Mesenchymal stem cell (in vitro differentiated cells and primary cell): ENCODE data around the gene RTL10.

ENCODE experiments used
- DNase-seq: peaks from one replicate; pipeline ENCODE4 v3.0.0-alpha.2; 2013
- H2AFZ ChIP-seq: one replicate; pipeline ENCODE4 v1.6.1; 2013; ENCODE audit warnings: low read depth, mild to moderate bottlenecking, control low read depth, inconsistent platforms, low read length, moderate library complexity
- H2AK5ac ChIP-seq: 2 replicates; pipeline ENCODE4 v1.6.1; 2013; ENCODE audit warnings: low read length, moderate library complexity, mild to moderate bottlenecking, inconsistent platforms; ENCODE audit not compliant: severe bottlenecking
- H2BK120ac ChIP-seq: one replicate; pipeline ENCODE4 v1.6.1; 2013; ENCODE audit warnings: low read depth, mild to moderate bottlenecking, inconsistent platforms, low read length, moderate library complexity
- H2BK12ac ChIP-seq, 2 experiments: one replicate each; pipeline ENCODE4 v1.6.1; 2013; ENCODE audit warnings: inconsistent platforms in 2 of 2, low read length in 2 of 2, mild to moderate bottlenecking in 2 of 2, moderate library complexity in 2 of 2, control low read depth in 1 of 2
- H2BK15ac ChIP-seq: one replicate; pipeline ENCODE4 v1.6.1; 2013; ENCODE audit warnings: mild to moderate bottlenecking, low read depth, inconsistent platforms; ENCODE audit not compliant: poor library complexity, severe bottlenecking
- H2BK5ac ChIP-seq: 2 replicates; pipeline ENCODE4 v1.6.1; 2013; ENCODE audit warnings: low read depth, mild to moderate bottlenecking, low read length, control low read depth, inconsistent platforms; ENCODE audit not compliant: poor library complexity, severe bottlenecking
- H3K14ac ChIP-seq, 2 experiments: one replicate each; pipeline ENCODE4 v1.6.1; 2013; ENCODE audit warnings: inconsistent platforms in 2 of 2, low read length in 2 of 2, control low read depth in 1 of 2, mild to moderate bottlenecking in 1 of 2, moderate library complexity in 1 of 2
- H3K18ac ChIP-seq, 2 experiments: one replicate each; pipeline ENCODE4 v1.6.1; 2013; ENCODE audit warnings: inconsistent platforms in 2 of 2, low read length in 2 of 2, control low read depth in 1 of 2, low read depth in 1 of 2, mild to moderate bottlenecking in 1 of 2
- H3K23ac ChIP-seq, 2 experiments: one replicate each; pipeline ENCODE4 v1.6.1; 2013; ENCODE audit warnings: inconsistent platforms in 2 of 2, low read length in 2 of 2, mild to moderate bottlenecking in 2 of 2, moderate library complexity in 2 of 2, control low read depth in 1 of 2
- H3K27ac ChIP-seq: 2 replicates; pipeline ENCODE4 v1.5.1; 2013; ENCODE audit warnings: mild to moderate bottlenecking, moderate library complexity, low read length, control low read depth, inconsistent platforms; ENCODE audit not compliant: poor library complexity, severe bottlenecking
- H3K27me3 ChIP-seq, 2 experiments: 2 replicates each; pipeline versions ENCODE4 v1.6.1 to v1.7.0; 2013; ENCODE audit warnings: low read length in 2 of 2, mild to moderate bottlenecking in 2 of 2, moderate library complexity in 2 of 2, control low read depth in 1 of 2, inconsistent platforms in 1 of 2; ENCODE audit not compliant: control insufficient read depth in 1 of 2, insufficient read depth in 1 of 2
- H3K36me3 ChIP-seq, 2 experiments: 2 replicates each; pipeline versions ENCODE4 v1.6.1 to v1.7.0; 2013; ENCODE audit warnings: low read length in 2 of 2, control low read depth in 1 of 2, inconsistent platforms in 1 of 2, low read depth in 1 of 2, mild to moderate bottlenecking in 1 of 2; ENCODE audit not compliant: insufficient read depth in 2 of 2, control insufficient read depth in 1 of 2
- H3K4ac ChIP-seq, 2 experiments: one replicate each; pipeline ENCODE4 v1.6.1; 2013; ENCODE audit warnings: inconsistent platforms in 2 of 2, low read length in 2 of 2, mild to moderate bottlenecking in 2 of 2, moderate library complexity in 2 of 2, control low read depth in 1 of 2, low read depth in 1 of 2
- H3K4me1 ChIP-seq: 2 replicates; pipeline ENCODE4 v1.6.1; 2013; ENCODE audit warnings: low read depth, low read length, control low read depth; ENCODE audit not compliant: control insufficient read depth, insufficient read depth
- H3K4me2 ChIP-seq: 2 replicates; pipeline ENCODE4 v1.6.1; 2013; ENCODE audit warnings: low read length, mild to moderate bottlenecking, inconsistent platforms; ENCODE audit not compliant: poor library complexity, severe bottlenecking
- H3K4me3 ChIP-seq, 2 experiments: 2 replicates each; pipeline versions ENCODE4 v1.5.1 to v1.7.0; 2013; ENCODE audit warnings: low read length in 2 of 2, mild to moderate bottlenecking in 2 of 2, control low read depth in 1 of 2, low read depth in 1 of 2; ENCODE audit not compliant: insufficient read depth in 1 of 2
- H3K79me1 ChIP-seq: replicated peaks from 2 replicates; pipeline ENCODE4 v1.6.1; 2013; ENCODE audit warnings: mild to moderate bottlenecking, control low read depth, low read length, inconsistent platforms; ENCODE audit not compliant: poor library complexity, severe bottlenecking
- H3K9ac ChIP-seq: 2 replicates; pipeline ENCODE4 v1.7.0; 2013; ENCODE audit warnings: mild to moderate bottlenecking, low read length, moderate library complexity
- H3K9me3 ChIP-seq: 2 replicates; pipeline ENCODE4 v1.7.0; 2013; ENCODE audit warnings: mild to moderate bottlenecking, low read length; ENCODE audit not compliant: control insufficient read depth
- H4K8ac ChIP-seq: one replicate; pipeline ENCODE4 v1.6.1; 2013; ENCODE audit warnings: inconsistent platforms, mild to moderate bottlenecking, low read length, moderate library complexity
- H4K91ac ChIP-seq: one replicate; pipeline ENCODE4 v1.6.1; 2013; ENCODE audit warnings: mild to moderate bottlenecking, low read length, inconsistent platforms
- WGBS: methylation state at CpG from one replicate; pipeline ENCODE4 v1.1.7; 2013; ENCODE audit warnings: mixed read lengths; 5-methylcytosine and 5-hydroxymethylcytosine counted together

The RTL10 gene

DNA sequence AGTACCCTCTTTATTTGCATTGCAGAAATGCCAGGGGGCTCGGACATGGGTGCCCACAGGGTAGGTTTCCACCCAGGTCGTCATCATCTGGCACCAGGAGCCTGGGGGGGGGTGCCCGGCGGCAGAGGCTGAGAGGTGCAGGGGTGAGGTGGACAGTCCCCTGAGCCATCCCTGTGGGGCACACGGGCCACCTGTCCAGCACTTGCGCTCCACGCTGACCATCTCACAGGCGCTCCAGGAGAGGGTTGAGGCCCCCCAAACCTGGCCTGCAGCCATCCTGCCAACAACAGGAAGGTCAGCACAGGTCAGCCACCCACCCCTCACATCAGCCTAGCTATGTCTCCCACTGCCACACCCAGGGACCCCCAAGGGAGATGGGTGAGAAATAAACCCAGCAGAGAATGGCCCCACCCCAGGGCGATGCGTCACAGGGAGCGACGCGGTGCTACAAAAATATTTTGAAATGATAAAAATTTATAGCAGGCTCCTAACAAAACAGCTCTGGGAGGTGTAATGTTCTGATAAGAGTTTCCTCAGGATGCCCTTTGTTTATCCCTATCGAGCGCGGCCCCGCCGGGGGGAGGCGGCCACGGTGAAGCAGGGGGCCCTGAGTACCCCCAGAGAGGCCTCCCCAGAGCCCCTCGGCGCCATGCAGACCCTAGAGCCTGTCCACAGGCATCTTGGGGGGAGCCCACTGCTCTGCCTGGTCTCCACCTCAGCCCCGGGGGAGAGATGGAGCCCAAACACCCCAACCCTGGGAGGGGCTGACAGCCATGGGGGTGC is 21.0 kb upstream of the RTL10 start:
- 83% methylated on average over 22 of the region's 23 CpGs for WGBS
- H3K4ac ChIP-seq: no peak overlapping the region
- no peak overlapping the region for H2BK15ac ChIP-seq
- H3K27me3 ChIP-seq: no peaks in the 10 kb centered on the region
- no peak overlapping the region for H3K27ac ChIP-seq
- H4K8ac ChIP-seq: no peak overlapping the region
- H3K4me3 ChIP-seq: no peak overlapping the region
- no peak for DNase-seq
- no peak overlapping the region for H3K14ac ChIP-seq
- no peak overlapping the region for H2AFZ ChIP-seq
- H3K23ac ChIP-seq: no peak overlapping the region
- H2AK5ac ChIP-seq: peak overlapping the region; percentile 28
- no peaks in the 10 kb centered on the region for H3K9me3 ChIP-seq
- H3K79me1 ChIP-seq: peaks cover 7% of the 10 kb centered on the region
- H3K4me1 ChIP-seq: peaks cover 66% of the 10 kb centered on the region
- H2BK120ac ChIP-seq: no peak overlapping the region
- H4K91ac ChIP-seq: no peak overlapping the region
- no peak overlapping the region for H2BK12ac ChIP-seq
- no peak overlapping the region for H3K9ac ChIP-seq
- H3K18ac ChIP-seq: no peak overlapping the region
- H2BK5ac ChIP-seq: no peak overlapping the region
- H3K36me3 ChIP-seq: peaks cover 0 to 40% of the 10 kb centered on the region in 2 experiments
- no peak overlapping the region for H3K4me2 ChIP-seq

DNA sequence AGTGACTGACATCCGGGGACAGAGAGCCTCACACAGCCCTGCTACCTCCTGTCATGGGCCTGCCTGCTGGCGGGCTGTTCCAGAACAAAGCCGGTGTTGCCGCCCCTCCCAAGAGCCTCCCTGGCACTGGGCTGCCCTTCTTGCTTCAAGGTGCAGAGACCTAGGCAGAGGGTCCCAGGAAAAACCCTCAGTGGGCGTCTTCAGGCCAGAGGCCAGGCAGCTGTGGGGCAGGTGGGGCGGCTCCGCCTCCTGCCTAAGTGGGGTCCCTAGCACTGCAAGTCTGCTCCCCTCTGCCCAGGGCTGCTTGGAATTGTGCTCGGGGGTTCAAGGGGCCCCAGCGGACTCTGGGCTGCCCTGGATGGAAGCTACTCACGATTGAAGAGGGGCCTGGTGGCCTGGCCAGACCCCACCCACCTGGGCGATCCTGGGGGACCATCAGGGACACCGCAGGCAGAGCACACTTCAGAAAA is 20.4 kb upstream of the RTL10 start:
- no peak overlapping the region for H4K8ac ChIP-seq
- no peak overlapping the region for H4K91ac ChIP-seq
- no peak overlapping the region for H3K18ac ChIP-seq
- WGBS: 86% methylated on average over 12 of the region's 12 CpGs
- no peak overlapping the region for H2AK5ac ChIP-seq
- peak overlapping the region in 1 of 2 experiments; percentile 6 for H3K14ac ChIP-seq
- no peak overlapping the region for H2BK12ac ChIP-seq
- H3K4ac ChIP-seq: no peak overlapping the region
- H3K23ac ChIP-seq: no peak overlapping the region
- no peak for DNase-seq
- no peak overlapping the region for H3K9ac ChIP-seq
- H3K79me1 ChIP-seq: peaks cover 7% of the 10 kb centered on the region
- no peaks in the 10 kb centered on the region for H3K27me3 ChIP-seq
- no peak overlapping the region for H3K4me2 ChIP-seq
- peaks cover 60% of the 10 kb centered on the region for H3K4me1 ChIP-seq
- H2AFZ ChIP-seq: no peak overlapping the region
- no peak overlapping the region for H3K4me3 ChIP-seq
- no peak overlapping the region for H2BK15ac ChIP-seq
- H3K9me3 ChIP-seq: no peaks in the 10 kb centered on the region
- peaks cover 0 to 45% of the 10 kb centered on the region in 2 experiments for H3K36me3 ChIP-seq
- H3K27ac ChIP-seq: no peak overlapping the region
- no peak overlapping the region for H2BK5ac ChIP-seq
- H2BK120ac ChIP-seq: no peak overlapping the region

DNA sequence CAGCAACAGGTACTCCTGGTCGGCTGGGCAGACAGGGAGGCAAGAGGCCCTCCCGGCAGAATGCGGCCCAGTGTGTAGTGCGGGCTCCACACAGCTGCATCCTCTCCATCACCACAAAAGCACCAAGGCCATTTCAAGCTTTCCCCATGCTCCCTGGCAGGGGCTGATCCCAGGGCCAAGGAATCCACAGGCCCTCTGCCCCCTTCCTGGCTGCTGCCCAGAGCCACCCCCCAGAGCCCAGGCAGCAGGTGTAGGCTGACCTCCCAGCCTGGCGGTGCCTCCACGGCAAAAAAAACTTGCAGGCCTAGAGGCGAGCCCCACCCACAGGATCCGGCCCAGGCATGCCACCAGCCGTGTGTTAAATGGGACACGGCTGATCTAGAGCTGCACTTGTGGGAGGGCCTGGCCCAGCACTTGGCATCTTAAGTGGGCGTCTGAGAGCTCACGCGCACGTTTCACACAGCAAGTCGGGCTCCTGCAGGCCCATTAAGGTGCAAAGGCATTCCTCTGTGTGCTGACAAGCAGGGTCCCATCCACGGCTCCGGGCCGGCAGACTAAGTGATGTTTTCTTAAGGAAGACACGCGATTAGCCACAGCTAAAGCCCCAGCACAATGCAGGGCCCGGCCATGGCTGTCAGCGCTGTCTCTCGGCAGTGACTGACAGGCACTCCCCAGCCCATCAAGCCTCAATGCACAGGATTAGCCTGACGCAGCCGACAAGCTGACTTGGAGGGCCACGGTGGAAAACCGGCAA is 19.8 kb upstream of the RTL10 start:
- Histone ChIP-seq H2AFZ (no peak overlapping the region), H3K4me2 (no peak overlapping the region), H2AK5ac (no peak overlapping the region), H3K36me3 (peaks cover 0 to 45% of the 10 kb centered on the region in 2 experiments), H2BK15ac (peak overlapping the region; percentile 3), H4K91ac (peak overlapping the region; percentile 21), H2BK120ac (no peak overlapping the region), H3K9me3 (no peaks in the 10 kb centered on the region), H3K4me3 (no peak overlapping the region), H3K27ac (no peak overlapping the region), H4K8ac (no peak overlapping the region), H3K23ac (no peak overlapping the region), H2BK5ac (no peak overlapping the region), H3K14ac (peak overlapping the region in 1 of 2 experiments; percentile 6), H3K4me1 (peaks cover 54% of the 10 kb centered on the region), H3K4ac (no peak overlapping the region), H2BK12ac (no peak overlapping the region), H3K9ac (no peak overlapping the region), H3K27me3 (no peaks in the 10 kb centered on the region), H3K18ac (no peak overlapping the region), H3K79me1 (peaks cover 4% of the 10 kb centered on the region)
- no peak for DNase-seq
- 85% methylated on average over 26 of the region's 27 CpGs for WGBS

DNA sequence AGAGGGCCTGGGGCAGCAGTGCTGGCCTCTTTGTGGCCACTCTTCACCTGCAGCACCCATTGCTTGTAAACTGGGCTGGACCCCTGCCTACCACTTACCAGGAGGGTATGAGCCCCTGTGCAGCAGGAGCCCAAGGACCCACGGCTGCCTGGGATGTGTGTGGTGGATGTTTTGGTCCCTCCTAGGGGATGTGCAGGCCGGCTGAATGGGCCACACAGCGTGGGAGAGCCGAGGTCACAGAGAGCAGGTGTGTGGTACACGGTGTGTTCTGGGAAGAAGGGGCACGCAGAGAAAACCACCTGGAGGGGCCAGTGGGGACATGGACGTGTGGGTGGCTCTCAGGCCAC is 19.3 kb upstream of the RTL10 start:
- 92% methylated on average over 6 of the region's 7 CpGs for WGBS

More for the DNA sequence above, 19.3 kb upstream of the RTL10 start:
- H2AK5ac ChIP-seq: no peak overlapping the region
- H3K27ac ChIP-seq: no peak overlapping the region
- H3K23ac ChIP-seq: no peak overlapping the region
- no peak overlapping the region for H3K4ac ChIP-seq
- no peak for DNase-seq
- peaks cover 50% of the 10 kb centered on the region for H3K4me1 ChIP-seq
- no peak overlapping the region for H2BK15ac ChIP-seq
- H3K36me3 ChIP-seq: peaks cover 0 to 45% of the 10 kb centered on the region in 2 experiments
- H2BK12ac ChIP-seq: no peak overlapping the region
- no peak overlapping the region for H3K4me3 ChIP-seq
- H4K91ac ChIP-seq: peak overlapping the region; percentile 11
- H3K4me2 ChIP-seq: no peak overlapping the region
- H4K8ac ChIP-seq: no peak overlapping the region
- peaks cover 4% of the 10 kb centered on the region for H3K79me1 ChIP-seq
- no peak overlapping the region for H2BK120ac ChIP-seq
- H2BK5ac ChIP-seq: no peak overlapping the region
- H2AFZ ChIP-seq: no peak overlapping the region
- no peak overlapping the region for H3K14ac ChIP-seq
- H3K9me3 ChIP-seq: no peaks in the 10 kb centered on the region
- no peak overlapping the region for H3K18ac ChIP-seq
- no peaks in the 10 kb centered on the region for H3K27me3 ChIP-seq
- H3K9ac ChIP-seq: no peak overlapping the region
